ENCODE measurements around the gene APLP2. TPM values are rescaled to one million over a fixed set of nuclear protein-coding genes. Genes with fewer than 3 reads are reported as not detected.

APLP2 gene
- polyA plus RNA-seq, 1 donor from 2014 or later: 226 TPM

GRCh38 chr11:130125638-130126037, 55.9 kb downstream of the APLP2 start:
- Histone ChIP-seq H3K4me3 (ENCODE audit: low read length) (no peak overlapping the region), H3K9ac (ENCODE audit: low read length) (no peak overlapping the region), H3K4me2 (ENCODE audit: low read length) (no peak overlapping the region), H3K9me2 (ENCODE audit: insufficient read depth, low read length) (no peaks in the 10 kb centered on the region), H4K20me1 (ENCODE audit: insufficient read depth) (no peaks in the 10 kb centered on the region), H3K9me3 (ENCODE audit: low read length) (no peaks in the 10 kb centered on the region), H3K27me3 (ENCODE audit: insufficient read depth, low read depth, low read length) (no peaks in the 10 kb centered on the region), H3K36me3 (ENCODE audit: insufficient read depth, low read length) (peaks cover 8% of the 10 kb centered on the region), H2AFZ (ENCODE audit: low read depth, low read length) (no peak overlapping the region), H3F3A (ENCODE audit: insufficient read depth, low read length, poor library complexity, severe bottlenecking) (no peaks in the 10 kb centered on the region), H3K79me2 (replicated peaks; ENCODE audit: insufficient read depth, low read length) (peaks cover 3% of the 10 kb centered on the region), H3K27ac (ENCODE audit: low read length) (no peak overlapping the region)
- TF ChIP-seq POLR2AphosphoS5 (IDR thresholded peaks at IDR 0.05) (no peak), TAF1 (IDR thresholded peaks at IDR 0.05; ENCODE audit: low read depth) (no peak), EP300 (conservative IDR thresholded peaks at IDR 0.05; ENCODE audit: poor library complexity, severe bottlenecking) (no peak), CTCF (IDR thresholded peaks at IDR 0.05; ENCODE audit: poor library complexity, severe bottlenecking) (no peak), SMC3 (conservative IDR thresholded peaks at IDR 0.05; ENCODE audit: poor library complexity) (no peak), EZH2 (IDR thresholded peaks at IDR 0.05; ENCODE audit: borderline replicate concordance, insufficient read depth, low read length, poor library complexity, severe bottlenecking) (no peak), MXI1 (conservative IDR thresholded peaks at IDR 0.05; ENCODE audit: poor library complexity, severe bottlenecking) (no peak), REST (IDR thresholded peaks at IDR 0.05; ENCODE audit: borderline replicate concordance) (no peak), RAD21 (conservative IDR thresholded peaks at IDR 0.05) (no peak)

DNA sequence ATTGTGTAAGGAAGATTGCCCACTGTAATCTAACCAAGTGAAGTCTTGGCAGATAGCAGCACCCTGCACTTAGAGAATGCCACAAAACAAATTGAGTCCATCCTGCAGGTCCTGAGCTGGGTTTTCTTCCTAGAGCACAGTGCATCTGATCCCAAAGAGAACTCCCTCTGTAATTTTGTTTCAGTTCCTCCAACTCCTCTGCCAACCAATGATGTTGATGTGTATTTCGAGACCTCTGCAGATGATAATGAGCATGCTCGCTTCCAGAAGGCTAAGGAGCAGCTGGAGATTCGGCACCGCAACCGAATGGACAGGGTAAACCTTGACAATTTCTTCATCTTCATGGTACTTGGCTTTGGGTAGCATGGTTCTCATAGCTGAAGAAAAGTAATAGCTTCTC, 56.8 kb downstream of the APLP2 start:
- no peaks in the 10 kb centered on the region for H3K9me3 ChIP-seq (ENCODE audit: low read length)
- no peaks in the 10 kb centered on the region for H4K20me1 ChIP-seq (ENCODE audit: insufficient read depth)
- H3K79me2 ChIP-seq (replicated peaks; ENCODE audit: insufficient read depth, low read length): no peaks in the 10 kb centered on the region
- H2AFZ ChIP-seq (ENCODE audit: low read depth, low read length): no peak overlapping the region
- H3K4me2 ChIP-seq (ENCODE audit: low read length): no peak overlapping the region
- no peaks in the 10 kb centered on the region for H3F3A ChIP-seq (ENCODE audit: insufficient read depth, low read length, poor library complexity, severe bottlenecking)
- no peak overlapping the region for H3K4me3 ChIP-seq (ENCODE audit: low read length)
- H3K36me3 ChIP-seq (ENCODE audit: insufficient read depth, low read length): peaks cover 8% of the 10 kb centered on the region
- H3K27me3 ChIP-seq (ENCODE audit: insufficient read depth, low read depth, low read length): no peaks in the 10 kb centered on the region
- no peak for TF ChIP-seq TAF1 (IDR thresholded peaks at IDR 0.05; ENCODE audit: low read depth)
- TF ChIP-seq RAD21 (conservative IDR thresholded peaks at IDR 0.05): no peak
- TF ChIP-seq POLR2AphosphoS5 (IDR thresholded peaks at IDR 0.05): no peak
- TF ChIP-seq MXI1 (conservative IDR thresholded peaks at IDR 0.05; ENCODE audit: poor library complexity, severe bottlenecking): no peak
- TF ChIP-seq REST (IDR thresholded peaks at IDR 0.05; ENCODE audit: borderline replicate concordance): no peak
- no peak for TF ChIP-seq EZH2 (IDR thresholded peaks at IDR 0.05; ENCODE audit: borderline replicate concordance, insufficient read depth, low read length, poor library complexity, severe bottlenecking)
- no peak for TF ChIP-seq EP300 (conservative IDR thresholded peaks at IDR 0.05; ENCODE audit: poor library complexity, severe bottlenecking)
- TF ChIP-seq SMC3 (conservative IDR thresholded peaks at IDR 0.05; ENCODE audit: poor library complexity): no peak
- TF ChIP-seq CTCF (IDR thresholded peaks at IDR 0.05; ENCODE audit: poor library complexity, severe bottlenecking): no peak
- H3K9ac ChIP-seq (ENCODE audit: low read length): no peak overlapping the region
- no peak overlapping the region for H3K27ac ChIP-seq (ENCODE audit: low read length)
- no peaks in the 10 kb centered on the region for H3K9me2 ChIP-seq (ENCODE audit: insufficient read depth, low read length)

All from neural cell (in vitro differentiated cells).